HepG2 (cell line): ENCODE results near the gene TNS1. TPM values are rescaled to one million over a fixed set of nuclear protein-coding genes. Genes with fewer than 3 reads are reported as not detected.

Source experiments
- CENPT ChIP-seq: sonication (generic); formaldehyde crosslinking; IDR thresholded peaks from 2 replicates; pipeline ENCODE4 v1.8.0; 2022; ENCODE audit warnings: low read depth, mild to moderate bottlenecking, moderate library complexity, missing genetic modification reagents
- ETV5 ChIP-seq: IDR thresholded peaks from 2 replicates; pipeline ENCODE4 v1.6.1; 2018; ENCODE audit warnings: missing biosample characterization, missing genetic modification reagents, inconsistent platforms, borderline replicate concordance
- HMG20B ChIP-seq: conservative IDR thresholded peaks from 2 replicates; pipeline ENCODE4 v1.6.1; 2016; ENCODE audit warnings: missing genetic modification reagents, missing compliant biosample characterization
- MTA3 ChIP-seq: sonication (generic); formaldehyde crosslinking; IDR thresholded peaks from 2 replicates; pipeline ENCODE4 v1.4.0; 2020; ENCODE audit warnings: missing genetic modification reagents
- NR2F2 ChIP-seq: IDR thresholded peaks from 2 replicates; pipeline ENCODE4 v1.6.1; 2012; ENCODE audit warnings: low read depth, inconsistent platforms, borderline replicate concordance
- SAP130 ChIP-seq: IDR thresholded peaks from 2 replicates; pipeline ENCODE4 v1.6.1; 2016; ENCODE audit warnings: low read depth
- SIX1 ChIP-seq: sonication (generic); formaldehyde crosslinking; IDR thresholded peaks from 2 replicates; pipeline ENCODE4 v1.4.0; 2020; ENCODE audit warnings: missing genetic modification reagents, borderline replicate concordance
- SOX5 ChIP-seq: IDR thresholded peaks from 2 replicates; pipeline ENCODE4 v1.6.1; 2016; ENCODE audit warnings: borderline replicate concordance
- ZNF263 ChIP-seq: sonication (generic); formaldehyde crosslinking; IDR thresholded peaks from 2 replicates; pipeline ENCODE4 v1.4.0; 2020; ENCODE audit warnings: missing genetic modification reagents
- ZNF446 ChIP-seq: sonication (generic); formaldehyde crosslinking; IDR thresholded peaks from 2 replicates; pipeline ENCODE4 v1.5.0; 2020; ENCODE audit warnings: mild to moderate bottlenecking, missing genetic modification reagents
- ZNF460 ChIP-seq: sonication (generic); formaldehyde crosslinking; IDR thresholded peaks from 2 replicates; pipeline ENCODE4 v1.5.1; 2020; ENCODE audit warnings: missing genetic modification reagents, mild to moderate bottlenecking, borderline replicate concordance
- ZNF549 ChIP-seq: sonication (generic); formaldehyde crosslinking; IDR thresholded peaks from 2 replicates; pipeline ENCODE4 v1.5.0; 2020; ENCODE audit warnings: missing genetic modification reagents
- ZNF644 ChIP-seq: IDR thresholded peaks from 2 replicates; pipeline ENCODE4 v1.6.1; 2016; ENCODE audit warnings: low read depth
- ZNF7 ChIP-seq: IDR thresholded peaks from 2 replicates; pipeline ENCODE4 v1.6.1; 2016; ENCODE audit warnings: missing biosample characterization, missing genetic modification reagents
- ZNF839 ChIP-seq: sonication (generic); formaldehyde crosslinking; IDR thresholded peaks from 2 replicates; pipeline ENCODE4 v1.4.0; 2020; ENCODE audit warnings: missing genetic modification reagents, mild to moderate bottlenecking, borderline replicate concordance
- polyA plus RNA-seq, 8 experiments: library from polyadenylated mRNA; depleted of rRNA in 3 of 8; stranded (reverse) in 7 of 8; unstranded in 1 of 8; fragments of >200 nt; fragmentation: Illumina TruSeq in 4 of 8; extraction: Trizol in 4 of 8; gene quantifications; 2 replicates each; pipeline versions ENCODE4 v1.2.1 to v1.2.3, GENCODE V29; 2011 to 2016; ENCODE audit warnings: low read depth in 4 of 8, missing spikeins in 1 of 8, mixed read lengths in 1 of 8; ENCODE audit not compliant: insufficient read depth in 1 of 8
- total RNA-seq, 5 experiments: library from RNA; depleted of rRNA; stranded (reverse); fragments of >200 nt; fragmentation: Illumina TruSeq; extraction: Trizol; gene quantifications; 2 replicates each; pipeline ENCODE4 v1.2.3, GENCODE V29; 2016; ENCODE audit warnings: low read depth in 1 of 5
- TF ChIP-seq, protein P1 (sequence below): sonication (generic); formaldehyde crosslinking; IDR thresholded peaks from 2 replicates; pipeline ENCODE4 v1.5.1; 2020; ENCODE audit warnings: mild to moderate bottlenecking, missing genetic modification reagents
- TF ChIP-seq, protein P2 (sequence below): IDR thresholded peaks from 2 replicates; pipeline ENCODE4 v1.6.1; 2016; ENCODE audit warnings: missing compliant biosample characterization, missing genetic modification reagents, borderline replicate concordance
- TF ChIP-seq, protein P3 (sequence below): sonication (generic); formaldehyde crosslinking; IDR thresholded peaks from 2 replicates; pipeline ENCODE4 v1.9.0; 2022; ENCODE audit warnings: missing genetic modification reagents, mild to moderate bottlenecking, borderline replicate concordance
- TF ChIP-seq, protein P4 (sequence below): sonication (generic); formaldehyde crosslinking; IDR thresholded peaks from 2 replicates; pipeline ENCODE4 v1.4.0; 2020; ENCODE audit warnings: missing genetic modification reagents; ENCODE audit errors: not compliant biosample characterization
- TF ChIP-seq, protein P5 (sequence below): sonication (generic); formaldehyde crosslinking; IDR thresholded peaks from 2 replicates; pipeline ENCODE4 v1.5.0; 2020; ENCODE audit warnings: mild to moderate bottlenecking, missing genetic modification reagents, moderate library complexity

TNS1 gene
- total and polyA plus RNA-seq, 2 of the 13 experiments (the other 11 are each of a cell fraction or from before 2014, with no cell fraction given) = 1.9 to 118 TPM

DNA sequence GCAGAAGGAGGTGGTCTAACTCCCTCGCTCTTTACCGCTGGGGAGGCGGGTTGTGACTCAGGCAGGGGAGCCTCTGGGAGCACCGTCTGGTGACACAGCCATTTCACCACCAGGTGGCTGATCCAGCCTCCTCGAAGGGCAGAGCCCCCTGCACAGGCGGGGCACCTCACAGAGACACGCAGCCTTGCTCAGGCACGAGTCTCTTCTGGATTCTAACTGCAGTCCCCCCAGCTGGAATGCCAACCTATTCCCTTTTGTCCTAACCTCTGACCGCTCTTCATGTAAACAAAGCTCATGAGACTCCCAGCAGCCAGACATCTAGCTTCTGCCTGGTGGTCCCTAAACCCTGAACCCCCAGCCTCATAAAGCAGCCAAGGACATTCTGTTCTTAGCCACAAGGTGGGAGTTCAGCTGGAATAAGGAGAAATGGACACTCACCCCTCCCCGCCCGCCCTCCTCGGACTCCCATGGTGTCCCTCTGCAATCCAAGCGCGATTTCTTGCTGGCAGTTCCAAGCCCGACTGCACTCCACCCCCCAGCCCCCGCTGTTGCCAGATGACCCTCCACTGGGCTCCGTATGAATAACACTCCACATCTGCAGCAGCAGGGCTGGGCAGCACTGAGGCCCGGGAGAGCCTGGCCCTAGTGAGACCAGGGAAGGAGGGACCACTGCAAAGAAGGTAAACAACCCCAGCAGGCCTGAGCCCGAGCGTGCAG lies 84.3 kb downstream of the TNS1 start (continued):
- TF ChIP-seq NR2F2 (no peak), SAP130 (CRISPR knock-in tag) (peak; percentile 18; the same call in 1 of the 2 replicates), SOX5 (CRISPR knock-in tag) (0 out of 2 replicates have a peak, but pooled peaks have one; percentile 13), ZNF7 (no peak), ZNF460 (CRISPR knock-in tag) (no peak), ZNF839 (CRISPR knock-in tag) (no peak), ETV5 (CRISPR knock-in tag) (no peak), SIX1 (CRISPR knock-in tag) (no peak), ZNF549 (CRISPR knock-in tag) (no peak), ZNF446 (0 out of 2 replicates have a peak, but pooled peaks have one; percentile 23), ZNF263 (CRISPR knock-in tag) (peak; percentile 96), CENPT (CRISPR knock-in tag) (no peak), HMG20B (CRISPR knock-in tag) (no peak), ZNF644 (no peak), MTA3 (CRISPR knock-in tag) (no peak)
- TF ChIP-seq, protein P1, sequence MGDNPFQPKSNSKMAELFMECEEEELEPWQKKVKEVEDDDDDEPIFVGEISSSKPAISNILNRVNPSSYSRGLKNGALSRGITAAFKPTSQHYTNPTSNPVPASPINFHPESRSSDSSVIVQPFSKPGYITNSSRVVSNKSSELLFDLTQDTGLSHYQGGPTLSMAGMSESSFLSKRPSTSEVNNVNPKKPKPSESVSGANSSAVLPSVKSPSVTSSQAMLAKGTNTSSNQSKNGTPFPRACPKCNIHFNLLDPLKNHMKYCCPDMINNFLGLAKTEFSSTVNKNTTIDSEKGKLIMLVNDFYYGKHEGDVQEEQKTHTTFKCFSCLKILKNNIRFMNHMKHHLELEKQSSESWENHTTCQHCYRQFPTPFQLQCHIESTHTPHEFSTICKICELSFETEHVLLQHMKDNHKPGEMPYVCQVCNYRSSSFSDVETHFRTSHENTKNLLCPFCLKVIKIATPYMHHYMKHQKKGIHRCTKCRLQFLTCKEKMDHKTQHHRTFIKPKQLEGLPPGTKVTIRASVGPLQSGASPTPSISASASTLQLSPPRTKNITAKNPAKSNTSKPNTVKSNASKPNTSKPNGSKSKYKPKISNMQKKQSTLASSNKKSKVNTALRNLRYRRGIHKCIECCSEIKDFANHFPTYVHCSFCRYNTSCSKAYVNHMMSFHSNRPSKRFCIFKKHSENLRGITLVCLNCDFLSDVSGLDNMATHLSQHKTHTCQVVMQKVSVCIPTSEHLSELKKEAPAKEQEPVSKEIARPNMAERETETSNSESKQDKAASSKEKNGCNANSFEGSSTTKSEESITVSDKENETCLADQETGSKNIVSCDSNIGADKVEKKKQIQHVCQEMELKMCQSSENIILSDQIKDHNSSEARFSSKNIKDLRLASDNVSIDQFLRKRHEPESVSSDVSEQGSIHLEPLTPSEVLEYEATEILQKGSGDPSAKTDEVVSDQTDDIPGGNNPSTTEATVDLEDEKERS (CRISPR knock-in tag) = no peak
- TF ChIP-seq, protein P2, sequence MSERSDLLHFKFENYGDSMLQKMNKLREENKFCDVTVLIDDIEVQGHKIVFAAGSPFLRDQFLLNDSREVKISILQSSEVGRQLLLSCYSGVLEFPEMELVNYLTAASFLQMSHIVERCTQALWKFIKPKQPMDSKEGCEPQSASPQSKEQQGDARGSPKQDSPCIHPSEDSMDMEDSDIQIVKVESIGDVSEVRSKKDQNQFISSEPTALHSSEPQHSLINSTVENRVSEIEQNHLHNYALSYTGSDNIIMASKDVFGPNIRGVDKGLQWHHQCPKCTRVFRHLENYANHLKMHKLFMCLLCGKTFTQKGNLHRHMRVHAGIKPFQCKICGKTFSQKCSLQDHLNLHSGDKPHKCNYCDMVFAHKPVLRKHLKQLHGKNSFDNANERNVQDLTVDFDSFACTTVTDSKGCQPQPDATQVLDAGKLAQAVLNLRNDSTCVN (CRISPR knock-in tag) = no peak
- TF ChIP-seq, protein P3, sequence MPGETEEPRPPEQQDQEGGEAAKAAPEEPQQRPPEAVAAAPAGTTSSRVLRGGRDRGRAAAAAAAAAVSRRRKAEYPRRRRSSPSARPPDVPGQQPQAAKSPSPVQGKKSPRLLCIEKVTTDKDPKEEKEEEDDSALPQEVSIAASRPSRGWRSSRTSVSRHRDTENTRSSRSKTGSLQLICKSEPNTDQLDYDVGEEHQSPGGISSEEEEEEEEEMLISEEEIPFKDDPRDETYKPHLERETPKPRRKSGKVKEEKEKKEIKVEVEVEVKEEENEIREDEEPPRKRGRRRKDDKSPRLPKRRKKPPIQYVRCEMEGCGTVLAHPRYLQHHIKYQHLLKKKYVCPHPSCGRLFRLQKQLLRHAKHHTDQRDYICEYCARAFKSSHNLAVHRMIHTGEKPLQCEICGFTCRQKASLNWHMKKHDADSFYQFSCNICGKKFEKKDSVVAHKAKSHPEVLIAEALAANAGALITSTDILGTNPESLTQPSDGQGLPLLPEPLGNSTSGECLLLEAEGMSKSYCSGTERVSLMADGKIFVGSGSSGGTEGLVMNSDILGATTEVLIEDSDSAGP (CRISPR knock-in tag) = 0 out of 2 replicates have a peak, but pooled peaks have one; percentile 24
- TF ChIP-seq, protein P4, sequence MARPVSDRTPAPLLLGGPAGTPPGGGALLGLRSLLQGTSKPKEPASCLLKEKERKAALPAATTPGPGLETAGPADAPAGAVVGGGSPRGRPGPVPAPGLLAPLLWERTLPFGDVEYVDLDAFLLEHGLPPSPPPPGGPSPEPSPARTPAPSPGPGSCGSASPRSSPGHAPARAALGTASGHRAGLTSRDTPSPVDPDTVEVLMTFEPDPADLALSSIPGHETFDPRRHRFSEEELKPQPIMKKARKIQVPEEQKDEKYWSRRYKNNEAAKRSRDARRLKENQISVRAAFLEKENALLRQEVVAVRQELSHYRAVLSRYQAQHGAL (CRISPR knock-in tag) = no peak
- TF ChIP-seq, protein P5, sequence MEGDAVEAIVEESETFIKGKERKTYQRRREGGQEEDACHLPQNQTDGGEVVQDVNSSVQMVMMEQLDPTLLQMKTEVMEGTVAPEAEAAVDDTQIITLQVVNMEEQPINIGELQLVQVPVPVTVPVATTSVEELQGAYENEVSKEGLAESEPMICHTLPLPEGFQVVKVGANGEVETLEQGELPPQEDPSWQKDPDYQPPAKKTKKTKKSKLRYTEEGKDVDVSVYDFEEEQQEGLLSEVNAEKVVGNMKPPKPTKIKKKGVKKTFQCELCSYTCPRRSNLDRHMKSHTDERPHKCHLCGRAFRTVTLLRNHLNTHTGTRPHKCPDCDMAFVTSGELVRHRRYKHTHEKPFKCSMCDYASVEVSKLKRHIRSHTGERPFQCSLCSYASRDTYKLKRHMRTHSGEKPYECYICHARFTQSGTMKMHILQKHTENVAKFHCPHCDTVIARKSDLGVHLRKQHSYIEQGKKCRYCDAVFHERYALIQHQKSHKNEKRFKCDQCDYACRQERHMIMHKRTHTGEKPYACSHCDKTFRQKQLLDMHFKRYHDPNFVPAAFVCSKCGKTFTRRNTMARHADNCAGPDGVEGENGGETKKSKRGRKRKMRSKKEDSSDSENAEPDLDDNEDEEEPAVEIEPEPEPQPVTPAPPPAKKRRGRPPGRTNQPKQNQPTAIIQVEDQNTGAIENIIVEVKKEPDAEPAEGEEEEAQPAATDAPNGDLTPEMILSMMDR (CRISPR knock-in tag) = peak; percentile 52
